ENCODE data around the gene LRP1B. TPM values are rescaled to one million over a fixed set of nuclear protein-coding genes. Genes with fewer than 3 reads are reported as not detected.

Gene LRP1B
- total and polyA plus RNA-seq, 2 donors (not counting 1 experiment from before 2014, with no cell fraction given), result not detected

- WGBS (ENCODE audit: insufficient coverage), result 88% methylated on average over 1 of the region's 1 CpG
- no peak overlapping the region for H3K9ac ChIP-seq (ENCODE audit: low read length)
Measured at GRCh38 chr2:142014536-142014935, 116.3 kb downstream of the LRP1B start.

GRCh38 chr2:142012797-142013196 is 118.0 kb downstream of the LRP1B start:
- no CpG with 5 or more reads among the region's 2 CpGs for WGBS (ENCODE audit: insufficient coverage)
- Histone ChIP-seq H3K9ac (ENCODE audit: low read length) (no peak overlapping the region), H4K20me1 (ENCODE audit: control insufficient read depth, insufficient read depth, low read length, poor library complexity, severe bottlenecking) (no peaks in the 10 kb centered on the region), H3K36me3 (replicated peaks in 1 of 2; ENCODE audit: control extremely low read depth in 1 of 2, control insufficient read depth in 1 of 2, extremely low read depth in 1 of 2, insufficient read depth in 2 of 2, low read length in 1 of 2) (no peaks in the 10 kb centered on the region), H3K4me3 (ENCODE audit: control extremely low read depth in 1 of 5, extremely low read depth in 1 of 5, insufficient read depth in 1 of 5, low read depth in 2 of 5, low read length in 4 of 5) (no peak overlapping the region), H3K4me2 (replicated peaks; ENCODE audit: low read depth, low read length, poor library complexity, severe bottlenecking) (no peak overlapping the region), H3K27me3 (replicated peaks in 1 of 4; ENCODE audit: control extremely low read depth in 1 of 4, control insufficient read depth in 3 of 4, insufficient read depth in 4 of 4, low read length in 3 of 4) (no peaks in the 10 kb centered on the region), H2AFZ (ENCODE audit: insufficient read depth, low read depth, low read length, poor library complexity, severe bottlenecking) (no peak overlapping the region), H3K79me2 (ENCODE audit: control insufficient read depth, insufficient read depth, low read length) (no peaks in the 10 kb centered on the region), H3K4me1 (ENCODE audit: control insufficient read depth in 2 of 2, insufficient read depth in 2 of 2, low read length in 2 of 2) (no peaks in the 10 kb centered on the region), H3K9me3 (ENCODE audit: control extremely low read depth in 1 of 3, control insufficient read depth in 2 of 3, insufficient read depth in 1 of 3, low read length in 2 of 3) (no peaks in the 10 kb centered on the region), H3K27ac (ENCODE audit: low read length in 2 of 2) (no peak overlapping the region)
- no peak overlapping the region for H3K27ac Mint-ChIP-seq
- DNase-seq (no peak), ATAC-seq (ENCODE audit: low read depth) (no peak)
- ChIA-PET POLR2A (no interaction called here), CTCF (no interaction called here)
- H3K4me3 Mint-ChIP-seq, result no peak overlapping the region
- TF ChIP-seq CTCF (IDR thresholded peaks at IDR 0.05), result no peak
- no peak for TF ChIP-seq EZH2 (IDR thresholded peaks at IDR 0.05; ENCODE audit: borderline replicate concordance, insufficient read depth, low read depth, low read length, poor library complexity, severe bottlenecking)
- no peaks in the 10 kb centered on the region for H3K27me3 Mint-ChIP-seq
- intact Hi-C loops (cut with micrococcal nuclease), result no loop called here
- H3K4me1 Mint-ChIP-seq, result no peaks in the 10 kb centered on the region
- H3K9me3 Mint-ChIP-seq (ENCODE audit: insufficient read depth), result no peaks in the 10 kb centered on the region

More at GRCh38 chr2:142014536-142014935, 116.3 kb downstream of the LRP1B start:
- no peaks in the 10 kb centered on the region for H3K9me3 ChIP-seq (ENCODE audit: control extremely low read depth in 1 of 3, control insufficient read depth in 2 of 3, insufficient read depth in 1 of 3, low read length in 2 of 3)
- H2AFZ ChIP-seq (ENCODE audit: insufficient read depth, low read depth, low read length, poor library complexity, severe bottlenecking), result no peak overlapping the region
- no peaks in the 10 kb centered on the region for H3K36me3 ChIP-seq (replicated peaks in 1 of 2; ENCODE audit: control extremely low read depth in 1 of 2, control insufficient read depth in 1 of 2, extremely low read depth in 1 of 2, insufficient read depth in 2 of 2, low read length in 1 of 2)
- CTCF ChIA-PET, result no interaction called here
- DNase-seq (no peak), ATAC-seq (ENCODE audit: low read depth) (no peak)
- Mint-ChIP-seq H3K4me1 (no peaks in the 10 kb centered on the region), H3K27ac (no peak overlapping the region), H3K27me3 (no peaks in the 10 kb centered on the region), H3K4me3 (no peak overlapping the region), H3K9me3 (ENCODE audit: insufficient read depth) (no peaks in the 10 kb centered on the region)
- H4K20me1 ChIP-seq (ENCODE audit: control insufficient read depth, insufficient read depth, low read length, poor library complexity, severe bottlenecking), result no peaks in the 10 kb centered on the region
- no peaks in the 10 kb centered on the region for H3K79me2 ChIP-seq (ENCODE audit: control insufficient read depth, insufficient read depth, low read length)
- TF ChIP-seq EZH2 (IDR thresholded peaks at IDR 0.05; ENCODE audit: borderline replicate concordance, insufficient read depth, low read depth, low read length, poor library complexity, severe bottlenecking) (no peak), CTCF (IDR thresholded peaks at IDR 0.05) (no peak)
- no peaks in the 10 kb centered on the region for H3K4me1 ChIP-seq (ENCODE audit: control insufficient read depth in 2 of 2, insufficient read depth in 2 of 2, low read length in 2 of 2)
- POLR2A ChIA-PET, result no interaction called here
- no peak overlapping the region for H3K27ac ChIP-seq (ENCODE audit: low read length in 2 of 2)
- H3K4me2 ChIP-seq (replicated peaks; ENCODE audit: low read depth, low read length, poor library complexity, severe bottlenecking), result no peak overlapping the region
- no peak overlapping the region for H3K4me3 ChIP-seq (ENCODE audit: control extremely low read depth in 1 of 5, extremely low read depth in 1 of 5, insufficient read depth in 1 of 5, low read depth in 2 of 5, low read length in 4 of 5)
- H3K27me3 ChIP-seq (replicated peaks in 1 of 4; ENCODE audit: control extremely low read depth in 1 of 4, control insufficient read depth in 3 of 4, insufficient read depth in 4 of 4, low read length in 3 of 4), result no peaks in the 10 kb centered on the region
- intact Hi-C loops (cut with micrococcal nuclease), result no loop called here
